Parathyroid adenoma (tissue), 2 donors: ENCODE results near the gene TSHZ2.

Experiments
- H2AFZ ChIP-seq: fragments of 300-600 bp; sonication (generic); one replicate; pipeline ENCODE4 v1.7.0; 2017; ENCODE audit warnings: antibody characterized with exemption, mild to moderate bottlenecking
- H3K27ac ChIP-seq: fragments of 300-600 bp; sonication (generic); one replicate; pipeline ENCODE4 v1.7.0; 2017
- H3K27me3 ChIP-seq: fragments of 300-600 bp; sonication (generic); one replicate; pipeline ENCODE4 v1.7.0; 2017; ENCODE audit warnings: low read length; ENCODE audit not compliant: control insufficient read depth, insufficient read depth
- H3K36me3 ChIP-seq: fragments of 300-600 bp; sonication (generic); one replicate; pipeline ENCODE4 v1.7.0; 2017; ENCODE audit warnings: low read length; ENCODE audit not compliant: control insufficient read depth, insufficient read depth
- H3K4me1 ChIP-seq: fragments of 300-600 bp; sonication (generic); one replicate; pipeline ENCODE4 v1.7.0; 2017; ENCODE audit warnings: control low read depth
- H3K4me2 ChIP-seq: fragments of 300-600 bp; sonication (generic); one replicate; pipeline ENCODE4 v1.7.0; 2017; ENCODE audit warnings: low read length
- H3K4me3 ChIP-seq: fragments of 300-600 bp; sonication (generic); one replicate; pipeline ENCODE4 v1.7.0; 2017; ENCODE audit warnings: low read depth, low read length
- H3K79me2 ChIP-seq: fragments of 300-600 bp; sonication (generic); one replicate; pipeline ENCODE4 v1.7.0; 2017; ENCODE audit warnings: control low read depth
- H3K9ac ChIP-seq: fragments of 300-600 bp; sonication (generic); one replicate; pipeline ENCODE4 v1.7.0; 2017; ENCODE audit warnings: mild to moderate bottlenecking
- H3K9me3 ChIP-seq: fragments of 300-600 bp; sonication (generic); one replicate; pipeline ENCODE4 v1.7.0; 2017; ENCODE audit warnings: low read length; ENCODE audit not compliant: control insufficient read depth
- CTCF ChIP-seq: fragments of 300-600 bp; sonication (generic); IDR thresholded peaks from one replicate; pipeline ENCODE4 v1.7.0; 2017; ENCODE audit warnings: antibody characterized with exemption, mild to moderate bottlenecking
- donor health status: primary hyperparathyroidism.

TSHZ2 gene

GRCh38 chr20:53379014-53379832, 407.1 kb downstream of the TSHZ2 start:
- no peak overlapping the region for H2AFZ ChIP-seq
- H3K4me2 ChIP-seq = no peak overlapping the region
- H3K9ac ChIP-seq = no peak overlapping the region
- no peaks in the 10 kb centered on the region for H3K9me3 ChIP-seq
- H3K79me2 ChIP-seq = no peaks in the 10 kb centered on the region
- H3K4me1 ChIP-seq = peaks cover 7% of the 10 kb centered on the region
- H3K36me3 ChIP-seq = no peaks in the 10 kb centered on the region
- no peak overlapping the region for H3K4me3 ChIP-seq
- H3K27me3 ChIP-seq = no peaks in the 10 kb centered on the region
- H3K27ac ChIP-seq = no peak overlapping the region
- no peak for TF ChIP-seq CTCF

GRCh38 chr20:53379833-53380120, 407.6 kb downstream of the TSHZ2 start:
- Histone ChIP-seq H2AFZ (no peak overlapping the region), H3K36me3 (no peaks in the 10 kb centered on the region), H3K27me3 (no peaks in the 10 kb centered on the region), H3K4me3 (no peak overlapping the region), H3K9ac (no peak overlapping the region), H3K79me2 (no peaks in the 10 kb centered on the region), H3K4me2 (no peak overlapping the region), H3K27ac (no peak overlapping the region), H3K9me3 (no peaks in the 10 kb centered on the region), H3K4me1 (peaks cover 7% of the 10 kb centered on the region)
- TF ChIP-seq CTCF = no peak

GRCh38 chr20:53381568-53382262, 409.6 kb downstream of the TSHZ2 start:
- H3K9me3 ChIP-seq = no peaks in the 10 kb centered on the region
- H3K27ac ChIP-seq = no peak overlapping the region
- no peak overlapping the region for H3K9ac ChIP-seq
- H3K4me3 ChIP-seq = no peak overlapping the region
- H3K79me2 ChIP-seq = no peaks in the 10 kb centered on the region
- no peak overlapping the region for H3K4me2 ChIP-seq
- H2AFZ ChIP-seq = no peak overlapping the region
- no peak for TF ChIP-seq CTCF
- no peaks in the 10 kb centered on the region for H3K36me3 ChIP-seq
- peaks cover 7% of the 10 kb centered on the region for H3K4me1 ChIP-seq
- H3K27me3 ChIP-seq = no peaks in the 10 kb centered on the region

- Histone ChIP-seq H3K27me3 (no peaks in the 10 kb centered on the region), H3K4me2 (no peak overlapping the region), H3K9me3 (no peaks in the 10 kb centered on the region), H3K9ac (no peak overlapping the region), H3K4me3 (no peak overlapping the region), H2AFZ (no peak overlapping the region), H3K27ac (no peak overlapping the region), H3K36me3 (no peaks in the 10 kb centered on the region), H3K79me2 (no peaks in the 10 kb centered on the region), H3K4me1 (peaks cover 7% of the 10 kb centered on the region)
- TF ChIP-seq CTCF = no peak
Observed at GRCh38 chr20:53382263-53382844, 410.2 kb downstream of the TSHZ2 start.
